NB4 (cell line): ENCODE data around the gene GPAM.

ENCODE experiments used
- MYC ChIP-seq: IDR thresholded peaks from 2 replicates; pipeline ENCODE4 v1.6.1; 2011; ENCODE audit warnings: low read depth, low read length
- POLR2A ChIP-seq: IDR thresholded peaks from 2 replicates; pipeline ENCODE4 v1.6.1; 2011; ENCODE audit warnings: mild to moderate bottlenecking; ENCODE audit not compliant: insufficient read length; ENCODE audit errors: extremely low read depth
- TF ChIP-seq, protein P1 (sequence below): IDR thresholded peaks from one replicate; pipeline ENCODE4 v1.5.1; 2012; ENCODE audit warnings: low read depth, low read length
- TF ChIP-seq, protein P2 (sequence below): IDR thresholded peaks from 2 replicates; pipeline ENCODE4 v1.6.1; 2011; ENCODE audit warnings: low read depth, low read length

GRCh38 chr10:112137154-112137987 is 46.2 kb downstream of the GPAM start:
- TF ChIP-seq, protein P1, sequence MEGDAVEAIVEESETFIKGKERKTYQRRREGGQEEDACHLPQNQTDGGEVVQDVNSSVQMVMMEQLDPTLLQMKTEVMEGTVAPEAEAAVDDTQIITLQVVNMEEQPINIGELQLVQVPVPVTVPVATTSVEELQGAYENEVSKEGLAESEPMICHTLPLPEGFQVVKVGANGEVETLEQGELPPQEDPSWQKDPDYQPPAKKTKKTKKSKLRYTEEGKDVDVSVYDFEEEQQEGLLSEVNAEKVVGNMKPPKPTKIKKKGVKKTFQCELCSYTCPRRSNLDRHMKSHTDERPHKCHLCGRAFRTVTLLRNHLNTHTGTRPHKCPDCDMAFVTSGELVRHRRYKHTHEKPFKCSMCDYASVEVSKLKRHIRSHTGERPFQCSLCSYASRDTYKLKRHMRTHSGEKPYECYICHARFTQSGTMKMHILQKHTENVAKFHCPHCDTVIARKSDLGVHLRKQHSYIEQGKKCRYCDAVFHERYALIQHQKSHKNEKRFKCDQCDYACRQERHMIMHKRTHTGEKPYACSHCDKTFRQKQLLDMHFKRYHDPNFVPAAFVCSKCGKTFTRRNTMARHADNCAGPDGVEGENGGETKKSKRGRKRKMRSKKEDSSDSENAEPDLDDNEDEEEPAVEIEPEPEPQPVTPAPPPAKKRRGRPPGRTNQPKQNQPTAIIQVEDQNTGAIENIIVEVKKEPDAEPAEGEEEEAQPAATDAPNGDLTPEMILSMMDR, result peak; percentile 94
- no peak for TF ChIP-seq POLR2A
- TF ChIP-seq MYC, result no peak
- TF ChIP-seq, protein P2, sequence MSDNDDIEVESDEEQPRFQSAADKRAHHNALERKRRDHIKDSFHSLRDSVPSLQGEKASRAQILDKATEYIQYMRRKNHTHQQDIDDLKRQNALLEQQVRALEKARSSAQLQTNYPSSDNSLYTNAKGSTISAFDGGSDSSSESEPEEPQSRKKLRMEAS, result no peak
